Spleen (tissue), 7 donors: ENCODE measurements around the gene MMEL1.

ENCODE experiments used
- POLR2A ChIP-seq, 3 donors: fragments of 450-650 bp; IDR thresholded peaks; one replicate each; pipeline ENCODE4 v1.5.1; 2017; ENCODE audit warnings: antibody characterized with exemption in 3 of 3, mild to moderate bottlenecking in 1 of 3
- POLR2AphosphoS5 ChIP-seq, 3 donors: sonication (generic); formaldehyde crosslinking; IDR thresholded peaks; one replicate each; pipeline ENCODE4 v1.5.1; 2017; ENCODE audit warnings: antibody characterized with exemption in 3 of 3
- TF ChIP-seq, protein P1 (sequence below), 11 experiments: fragments of 200-600 bp in 7 of 11; fragments of 450-650 bp in 4 of 11; sonication (generic) in 4 of 11; IDR thresholded peaks in 8 of 11; conservative IDR thresholded peaks in 3 of 11; 1 replicate in 7 of 11; 2 replicates in 4 of 11; pipeline versions ENCODE4 v1.4.0 to v1.8.0; 2016 to 2021; ENCODE audit warnings: antibody characterized with exemption in 11 of 11, inconsistent platforms in 4 of 11, mild to moderate bottlenecking in 1 of 11
- donor health status: DM: no; HTN: no; CAD: no; lungs with moderate emphysema.
- donor health status: DM: no; HTN: no; CAD: no.
- donor health status: DM: no; HTN: no; CAD: no.

- TF ChIP-seq, protein P1, sequence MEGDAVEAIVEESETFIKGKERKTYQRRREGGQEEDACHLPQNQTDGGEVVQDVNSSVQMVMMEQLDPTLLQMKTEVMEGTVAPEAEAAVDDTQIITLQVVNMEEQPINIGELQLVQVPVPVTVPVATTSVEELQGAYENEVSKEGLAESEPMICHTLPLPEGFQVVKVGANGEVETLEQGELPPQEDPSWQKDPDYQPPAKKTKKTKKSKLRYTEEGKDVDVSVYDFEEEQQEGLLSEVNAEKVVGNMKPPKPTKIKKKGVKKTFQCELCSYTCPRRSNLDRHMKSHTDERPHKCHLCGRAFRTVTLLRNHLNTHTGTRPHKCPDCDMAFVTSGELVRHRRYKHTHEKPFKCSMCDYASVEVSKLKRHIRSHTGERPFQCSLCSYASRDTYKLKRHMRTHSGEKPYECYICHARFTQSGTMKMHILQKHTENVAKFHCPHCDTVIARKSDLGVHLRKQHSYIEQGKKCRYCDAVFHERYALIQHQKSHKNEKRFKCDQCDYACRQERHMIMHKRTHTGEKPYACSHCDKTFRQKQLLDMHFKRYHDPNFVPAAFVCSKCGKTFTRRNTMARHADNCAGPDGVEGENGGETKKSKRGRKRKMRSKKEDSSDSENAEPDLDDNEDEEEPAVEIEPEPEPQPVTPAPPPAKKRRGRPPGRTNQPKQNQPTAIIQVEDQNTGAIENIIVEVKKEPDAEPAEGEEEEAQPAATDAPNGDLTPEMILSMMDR (IDR thresholded peaks at IDR 0.05 in 8 of 11, conservative IDR thresholded peaks at IDR 0.05 in 3 of 11), result no peak
- no peak for TF ChIP-seq POLR2A (IDR thresholded peaks at IDR 0.05)
- peak in 2 of 3 donors; percentile 31 to 52 for TF ChIP-seq POLR2AphosphoS5 (IDR thresholded peaks at IDR 0.05)
These were observed 80.6 kb downstream of the MMEL1 start for GRCh38 chr1:2552189-2552588.
